Neutrophil (primary cell): Measurements from ENCODE around the gene ATRN.
"Not testable (repeated sequence)": the region's sequence is repeated elsewhere in the genome, so short reads cannot be mapped to it uniquely, and the experiment has no call there.

Source experiments
- H3K27ac ChIP-seq: fragments of 200-600 bp; sonication (generic); 2 replicates; pipeline ENCODE4 v1.5.1; 2016; ENCODE audit warnings: mild to moderate bottlenecking, moderate library complexity
- H3K27me3 ChIP-seq: fragments of 200-600 bp; sonication (generic); 2 replicates; pipeline ENCODE4 v1.6.0; 2016; ENCODE audit warnings: mild to moderate bottlenecking
- H3K36me3 ChIP-seq: fragments of 200-600 bp; sonication (generic); 2 replicates; pipeline ENCODE4 v1.5.1; 2017
- H3K4me1 ChIP-seq, 2 experiments: fragments of 200-600 bp in 1 of 2; sonication (generic) in 1 of 2; 1 replicate in 1 of 2; 2 replicates in 1 of 2; pipeline versions ENCODE4 v1.5.1 to v1.6.1; 2013 to 2016; ENCODE audit warnings: low read depth in 1 of 2, low read length in 1 of 2, mild to moderate bottlenecking in 1 of 2, moderate library complexity in 1 of 2; ENCODE audit not compliant: control insufficient read depth in 1 of 2, insufficient read depth in 1 of 2
- H3K4me3 ChIP-seq, 2 experiments: fragments of 200-600 bp in 1 of 2; sonication (generic) in 1 of 2; 1 replicate in 1 of 2; 2 replicates in 1 of 2; pipeline ENCODE4 v1.5.1; 2013 to 2016; ENCODE audit warnings: low read depth in 1 of 2, low read length in 1 of 2, mild to moderate bottlenecking in 1 of 2, moderate library complexity in 1 of 2
- H3K9me3 ChIP-seq: fragments of 200-600 bp; sonication (generic); 2 replicates; pipeline ENCODE4 v1.5.1; 2016
- CTCF ChIP-seq: fragments of 200-600 bp; sonication (generic); IDR thresholded peaks from 2 replicates; pipeline ENCODE4 v1.5.1; 2016; ENCODE audit warnings: antibody characterized with exemption

ATRN gene

GRCh38 chr20:3509064-3509463 is 38.2 kb downstream of the ATRN start:
- Histone ChIP-seq H3K9me3 (no peaks in the 10 kb centered on the region), H3K4me3 (no peak overlapping the region), H3K27ac (no peak overlapping the region), H3K4me1 (peaks cover 0 to 6% of the 10 kb centered on the region in 2 experiments), H3K27me3 (no peaks in the 10 kb centered on the region), H3K36me3 (no peaks in the 10 kb centered on the region)
- TF ChIP-seq CTCF, result no peak

GRCh38 chr20:3510110-3510509 is 39.3 kb downstream of the ATRN start:
- H3K27me3 ChIP-seq, result no peaks in the 10 kb centered on the region
- no peaks in the 10 kb centered on the region for H3K36me3 ChIP-seq
- H3K4me1 ChIP-seq, result peaks cover 0 to 6% of the 10 kb centered on the region in 2 experiments
- H3K9me3 ChIP-seq, result no peaks in the 10 kb centered on the region
- H3K4me3 ChIP-seq, result no peak overlapping the region
- TF ChIP-seq CTCF, result no peak
- H3K27ac ChIP-seq, result no peak overlapping the region

- H3K9me3 ChIP-seq, H3K4me3 ChIP-seq, H3K27me3 ChIP-seq, H3K4me1 ChIP-seq, H3K36me3 ChIP-seq, H3K27ac ChIP-seq: not testable (repeated sequence)
Measured at GRCh38 chr20:3512239-3512638, 41.4 kb downstream of the ATRN start.

GRCh38 chr20:3514012-3514642 is 43.3 kb downstream of the ATRN start:
- H3K4me3 ChIP-seq, result no peak overlapping the region
- peaks cover 0 to 6% of the 10 kb centered on the region in 2 experiments for H3K4me1 ChIP-seq
- H3K36me3 ChIP-seq, result no peaks in the 10 kb centered on the region
- no peak overlapping the region for H3K27ac ChIP-seq
- no peaks in the 10 kb centered on the region for H3K9me3 ChIP-seq
- TF ChIP-seq CTCF, result no peak
- H3K27me3 ChIP-seq, result no peaks in the 10 kb centered on the region

- no peak for TF ChIP-seq CTCF
- Histone ChIP-seq H3K4me3 (no peak overlapping the region), H3K36me3 (no peaks in the 10 kb centered on the region), H3K27me3 (no peaks in the 10 kb centered on the region), H3K9me3 (no peaks in the 10 kb centered on the region), H3K27ac (no peak overlapping the region), H3K4me1 (no peaks in the 10 kb centered on the region)
Measured at GRCh38 chr20:3515379-3516170, 44.8 kb downstream of the ATRN start.
